NCI-H748 treated with DMSO at 0.1 percent for 48 hours (cell line): ENCODE measurements around the gene PLXND1.
A peak's percentile ranks its signal among the peaks of the same experiment; 100 is the strongest.
"Not testable (repeated sequence)": the region's sequence is repeated elsewhere in the genome, so short reads cannot be mapped to it uniquely, and the experiment has no call there.

Experiments used
- DNase-seq: peaks from one replicate; lab custom pipeline; 2025; lab: John Stamatoyannopoulos, UW

PLXND1 gene

GRCh38 chr3:129526121-129526900, 80.2 kb downstream of the PLXND1 start:
- DNase-seq: no peak

- no peak for DNase-seq
These were observed 81.0 kb downstream of the PLXND1 start for GRCh38 chr3:129525341-129525968.

- no peak for DNase-seq
These were observed 82.4 kb downstream of the PLXND1 start for GRCh38 chr3:129524081-129524480.

GRCh38 chr3:129522953-129523352, 83.5 kb downstream of the PLXND1 start:
- no peak for DNase-seq

GRCh38 chr3:129521611-129522010, 84.9 kb downstream of the PLXND1 start:
- DNase-seq: no peak

GRCh38 chr3:129520960-129521359, 85.5 kb downstream of the PLXND1 start:
- no peak for DNase-seq

DNA sequence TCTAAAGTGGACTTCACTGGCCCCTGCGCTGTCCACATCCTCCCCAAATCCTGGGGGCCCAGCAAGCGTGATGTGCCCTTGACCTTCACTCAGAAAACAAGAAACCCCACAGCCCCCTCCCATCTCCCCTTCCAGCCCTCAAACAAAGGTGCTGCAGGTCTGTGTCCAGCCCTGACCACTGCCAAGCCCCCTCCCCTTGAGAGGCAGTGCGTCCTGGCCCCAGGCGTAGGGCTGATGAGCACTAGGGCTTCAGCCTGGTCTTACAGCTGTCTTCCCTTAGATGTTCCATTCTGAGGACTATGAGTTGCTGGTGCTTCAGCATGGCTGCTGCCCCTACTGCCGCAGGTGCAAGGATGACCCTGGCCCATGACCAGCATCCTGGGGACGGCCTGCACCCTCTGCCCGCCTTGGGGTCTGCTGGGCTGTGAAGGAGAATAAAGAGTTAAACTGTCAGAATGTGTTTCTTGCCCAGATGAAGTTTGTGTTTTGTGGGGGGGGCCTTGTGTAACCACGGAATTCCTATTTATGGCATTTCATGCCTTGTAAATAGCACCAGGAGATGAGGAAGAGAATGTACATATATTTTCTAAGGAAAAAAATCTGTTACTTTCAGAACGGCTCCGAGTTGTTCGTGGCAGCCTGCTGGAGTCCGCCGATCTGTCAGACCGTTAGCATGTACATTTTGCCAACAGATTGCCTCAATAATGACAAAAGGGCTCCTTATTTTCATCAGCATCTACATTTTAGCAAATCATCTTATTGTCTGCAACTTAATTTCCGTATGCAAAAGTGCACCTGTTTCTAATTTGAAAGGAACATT, 86.4 kb downstream of the PLXND1 start:
- DNase-seq: no peak

- DNase-seq: no peak
These were observed 87.0 kb downstream of the PLXND1 start for GRCh38 chr3:129519449-129519848.

DNA sequence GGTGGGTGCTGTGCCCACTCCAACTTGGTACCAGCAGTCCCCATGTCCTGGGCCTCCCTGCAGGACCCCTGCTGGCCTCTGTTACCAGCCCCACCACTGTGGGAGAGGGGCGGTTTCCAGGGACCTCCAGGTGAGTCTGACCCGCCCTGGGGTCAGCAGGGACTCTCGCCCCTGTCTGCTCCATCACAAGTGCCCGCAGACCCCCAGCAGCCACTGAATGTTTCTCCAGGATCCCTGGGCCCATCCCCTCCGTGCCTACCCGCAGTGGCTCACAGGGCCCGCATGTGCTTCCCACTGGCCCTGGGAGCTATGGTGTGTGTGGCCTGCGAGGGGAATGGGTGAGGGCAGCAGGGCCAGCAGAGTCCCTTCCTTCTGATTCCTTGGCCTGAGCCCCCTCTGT, 87.9 kb downstream of the PLXND1 start:
- no peak for DNase-seq

DNA sequence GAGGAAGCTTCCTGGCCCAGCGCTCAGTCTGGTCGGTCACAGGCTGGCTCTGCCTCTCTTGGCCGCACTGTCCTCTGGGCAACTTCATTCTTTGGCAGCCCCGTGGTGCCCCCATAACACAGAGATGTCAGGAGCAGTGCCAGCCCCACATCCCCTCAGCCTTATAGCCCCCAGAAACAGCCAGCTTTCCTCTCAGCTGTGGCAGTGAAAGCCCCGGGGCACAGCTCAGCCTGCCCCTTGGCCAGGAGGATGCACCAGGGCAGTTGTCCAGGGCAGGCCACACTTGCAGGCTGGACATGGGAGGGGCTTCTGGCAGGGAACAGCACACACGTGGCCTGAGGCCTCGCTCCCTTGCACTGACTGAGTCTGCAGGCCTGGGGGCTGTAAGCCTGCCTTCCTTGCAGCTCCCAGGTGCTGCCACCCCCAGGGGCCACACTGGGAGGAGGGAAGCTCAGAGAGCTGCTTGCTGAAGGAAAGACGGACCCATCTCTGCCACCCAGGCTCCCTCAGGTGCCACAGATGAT, 88.4 kb downstream of the PLXND1 start:
- DNase-seq: no peak

- no peak for DNase-seq
These were observed 89.0 kb downstream of the PLXND1 start for GRCh38 chr3:129517516-129517915.

GRCh38 chr3:129515821-129516432, 90.5 kb downstream of the PLXND1 start:
- not testable (repeated sequence) for DNase-seq

DNA sequence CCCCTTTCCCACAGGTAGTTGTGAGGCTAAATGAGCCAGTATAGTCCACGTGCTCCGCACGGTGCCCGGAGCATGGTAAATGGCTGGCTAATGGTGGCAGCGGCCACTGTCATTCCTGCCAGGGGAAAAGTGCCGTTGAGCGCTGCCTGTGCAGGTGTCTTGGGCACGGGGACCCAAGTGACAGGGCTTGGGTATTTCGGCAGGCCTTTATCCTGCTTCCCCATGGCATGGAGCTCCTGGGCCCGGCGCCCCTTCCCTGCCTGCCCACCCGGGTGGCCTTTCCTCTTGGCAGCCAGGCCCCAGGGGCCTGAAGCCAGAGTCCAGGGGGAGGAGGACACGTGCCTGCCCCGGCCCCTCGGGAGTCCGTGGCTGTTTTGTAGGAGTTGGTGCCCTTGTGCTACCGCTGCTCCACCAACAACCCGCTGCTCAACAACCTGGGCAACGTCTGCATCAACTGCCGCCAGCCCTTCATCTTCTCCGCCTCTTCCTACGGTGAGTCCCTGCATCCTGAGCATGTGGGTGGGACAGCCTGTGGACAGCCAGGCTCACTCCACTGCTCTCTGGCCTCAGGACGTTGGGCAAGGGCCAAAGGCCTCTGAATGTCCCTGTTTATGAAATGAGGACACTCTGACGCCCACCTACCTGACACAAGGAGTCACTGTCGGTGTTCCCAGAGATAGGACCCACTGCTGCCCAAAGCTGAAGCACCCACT, 91.2 kb downstream of the PLXND1 start:
- DNase-seq: not testable (repeated sequence)

DNA sequence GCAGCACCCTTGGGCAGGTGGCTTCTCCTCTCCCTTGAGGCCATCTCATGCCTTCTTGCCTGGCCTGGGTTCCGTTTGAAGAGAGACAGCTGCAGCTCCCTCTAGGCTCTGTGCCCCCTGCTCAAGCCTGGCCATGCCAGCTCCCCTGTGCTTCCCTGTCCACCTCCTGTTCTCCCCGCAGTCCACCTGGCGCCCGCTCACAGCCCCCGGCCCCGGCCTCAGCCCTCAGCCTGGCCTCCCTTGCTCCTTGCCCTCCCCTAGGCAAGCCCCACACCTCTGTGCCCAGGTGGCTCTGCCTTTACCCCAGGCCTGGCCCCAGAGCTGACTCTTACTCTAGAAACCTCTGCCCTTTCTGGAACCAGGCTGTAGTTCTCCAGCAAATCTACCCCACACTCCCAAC, 91.9 kb downstream of the PLXND1 start:
- DNase-seq: no peak

- DNase-seq: no peak
These were observed 92.4 kb downstream of the PLXND1 start for GRCh38 chr3:129514110-129514509.

DNA sequence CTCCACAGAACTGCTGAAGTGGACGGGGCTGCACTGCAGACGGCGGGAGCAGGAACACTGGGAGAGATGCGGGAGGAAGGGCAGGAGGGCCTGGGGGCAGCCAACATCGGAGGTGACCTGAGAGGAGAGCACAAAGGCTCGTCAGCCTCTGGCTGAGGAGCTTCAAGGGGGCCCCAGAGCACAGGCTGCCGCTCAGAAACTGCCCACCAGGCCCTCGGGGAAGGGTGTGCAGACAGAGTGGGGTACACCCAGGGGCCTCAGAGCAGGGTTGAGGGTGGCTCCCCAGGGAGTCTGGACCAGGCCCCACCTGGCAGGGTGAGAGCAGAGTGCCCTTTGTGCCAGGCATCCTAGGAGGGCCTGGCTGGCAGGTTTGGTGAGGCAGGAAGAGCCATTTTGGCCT, 92.8 kb downstream of the PLXND1 start:
- DNase-seq: no peak

DNA sequence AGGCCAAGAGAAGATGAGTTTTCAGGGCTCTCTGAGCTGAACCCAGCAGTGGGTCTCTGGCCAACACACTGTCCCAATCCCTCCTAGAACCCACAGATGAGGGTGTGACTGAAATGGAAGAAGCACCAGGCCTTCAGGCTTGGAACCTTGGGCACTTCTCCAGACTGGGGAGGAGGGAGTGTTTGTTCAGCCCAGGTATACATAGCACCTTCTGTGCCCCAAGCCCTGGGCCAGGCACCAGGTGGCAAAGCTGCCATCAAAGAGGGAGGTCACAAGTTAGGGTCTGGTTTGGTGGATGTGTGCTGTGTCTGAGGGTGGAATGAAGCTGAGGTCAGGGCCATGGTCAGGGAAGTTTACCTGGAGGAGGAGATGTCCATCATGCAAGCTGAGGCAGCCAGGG, 93.9 kb downstream of the PLXND1 start:
- DNase-seq: no peak

DNA sequence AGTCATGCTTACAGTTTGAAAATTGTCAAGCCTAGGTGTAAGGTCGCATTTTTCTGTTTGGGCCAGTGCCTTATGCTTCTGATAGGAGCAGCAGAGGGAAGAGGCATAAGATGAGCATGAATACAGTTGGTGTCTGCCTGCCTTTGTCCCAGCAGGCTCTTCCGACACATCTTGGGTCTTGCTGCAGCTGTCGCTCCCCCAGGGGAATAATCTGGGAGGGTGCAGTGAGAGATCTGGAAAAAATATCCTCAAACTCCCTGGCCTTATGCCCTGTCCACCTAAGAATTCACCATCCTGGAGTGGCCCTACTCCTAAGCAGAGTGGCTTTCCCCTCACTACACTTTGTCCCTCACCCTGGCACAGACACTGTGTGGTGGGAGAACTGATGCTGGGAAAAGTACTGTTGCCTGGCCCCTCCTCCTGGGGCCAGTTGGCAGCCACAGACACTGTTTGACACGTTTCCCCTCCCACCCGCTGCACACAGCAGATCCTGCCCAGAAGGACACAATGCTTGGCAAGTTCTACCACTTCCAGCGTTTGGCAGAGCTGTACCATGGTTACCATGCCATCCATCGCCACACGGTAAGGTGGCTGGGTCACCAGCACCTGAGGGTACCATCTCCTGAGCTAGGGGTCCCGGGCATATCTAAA, 99.2 kb downstream of the PLXND1 start:
- DNase-seq: no peak

GRCh38 chr3:129506231-129506742, 100.2 kb downstream of the PLXND1 start:
- DNase-seq: peak; percentile 72

- DNase-seq: no peak
These were observed 101.1 kb downstream of the PLXND1 start for GRCh38 chr3:129505341-129505740.
